Nephron progenitor cell (in vitro differentiated cells): ENCODE results near the gene ARFIP2.
"Not testable (repeated sequence)": the region's sequence is repeated elsewhere in the genome, so short reads cannot be mapped to it uniquely, and the experiment has no call there.

Experiments
- DNase-seq: peaks from one replicate; pipeline ENCODE4 v3.0.0; 2021
- H3K27ac Mint-ChIP-seq: 2 replicates; pipeline ENCODE4 v1.8.0; 2021; ENCODE audit warnings: mild to moderate bottlenecking, moderate library complexity, mixed read lengths
- H3K27me3 Mint-ChIP-seq: 2 replicates; pipeline ENCODE4 v1.8.0; 2021; ENCODE audit warnings: mild to moderate bottlenecking, low read depth, mixed read lengths; ENCODE audit not compliant: poor library complexity
- H3K36me3 Mint-ChIP-seq: 2 replicates; pipeline ENCODE4 v1.8.0; 2021; ENCODE audit warnings: low read depth, mixed read lengths
- H3K4me1 Mint-ChIP-seq: 2 replicates; pipeline ENCODE4 v1.8.0; 2021; ENCODE audit warnings: mixed read lengths
- H3K4me3 Mint-ChIP-seq: 2 replicates; pipeline ENCODE4 v1.8.0; 2021; ENCODE audit warnings: mild to moderate bottlenecking, moderate library complexity, mixed read lengths
- H3K9me3 Mint-ChIP-seq: 2 replicates; pipeline ENCODE4 v1.8.0; 2021; ENCODE audit warnings: mild to moderate bottlenecking, moderate library complexity, mixed read lengths
- CTCF ChIP-seq: fragments of 200-600 bp; sonication (generic); IDR thresholded peaks from 2 replicates; pipeline ENCODE4 v1.5.0; 2021; ENCODE audit warnings: antibody characterized with exemption

The ARFIP2 gene

DNA sequence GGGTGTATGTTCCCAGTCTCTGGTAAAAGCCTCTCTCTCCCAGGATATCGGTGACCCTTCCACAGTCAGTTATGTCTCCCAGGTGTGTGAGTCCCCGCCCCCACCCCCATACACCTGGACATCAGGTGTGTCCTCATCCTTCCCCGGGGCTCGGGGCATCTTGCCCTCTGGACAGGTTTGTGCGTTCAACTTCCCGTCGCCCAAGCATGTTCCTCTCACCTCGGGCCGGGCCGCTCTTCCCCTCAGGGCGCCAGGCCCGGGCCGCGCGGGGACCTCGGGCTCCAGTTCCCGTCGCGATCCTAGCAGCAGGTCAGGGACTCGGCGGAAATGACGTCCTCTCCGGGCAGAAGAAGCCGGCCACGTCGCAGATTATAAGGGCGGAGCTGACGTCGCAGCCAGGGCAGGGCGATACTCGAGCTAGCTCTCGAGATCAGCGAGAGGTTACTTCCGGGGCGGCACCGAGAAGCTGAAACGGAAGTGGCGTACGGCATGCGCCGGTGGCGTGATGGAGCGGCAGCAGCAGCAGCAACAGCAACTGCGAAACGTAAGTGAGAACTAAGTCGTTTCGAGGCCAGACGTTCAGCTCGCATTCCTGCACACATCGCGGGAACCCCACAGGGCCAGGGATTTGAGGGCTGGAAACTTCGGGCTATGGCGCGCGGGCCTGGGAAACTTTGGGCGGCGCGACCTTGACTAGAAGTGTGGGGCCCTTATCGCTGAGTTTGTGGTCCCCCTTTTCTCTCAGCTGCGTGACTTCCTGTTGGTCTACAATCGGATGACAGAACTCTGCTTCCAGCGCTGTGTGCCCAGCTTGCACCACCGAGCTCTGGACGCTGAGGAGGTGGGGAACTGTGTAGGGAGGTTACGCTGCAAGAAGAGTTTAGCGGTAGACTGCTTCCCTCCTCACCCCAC, at the start of gene ARFIP2, which contains the start of gene TIMM10B:
Gene ARFIP2, minus strand, starts transcription at position 320 of the 912 bp plus-strand sequence. CDS start 910 bp downstream, outside the sequence.
Gene TIMM10B, plus strand, starts transcription at position 490 of the 912 bp plus-strand sequence. Its CDS starts 16 bp downstream, at position 506.
- Mint-ChIP-seq H3K4me1 (peaks cover 40% of the 10 kb centered on the region), H3K4me3 (peak within 1 kb of the TSS; percentile 96), H3K27me3 (no peaks in the 10 kb centered on the region), H3K9me3 (no peaks in the 10 kb centered on the region), H3K27ac (peak within 1 kb of the TSS; percentile 98), H3K36me3 (peaks cover 34% of the 10 kb centered on the region)
- no peak for TF ChIP-seq CTCF
- peak; percentile 97 for DNase-seq

DNA sequence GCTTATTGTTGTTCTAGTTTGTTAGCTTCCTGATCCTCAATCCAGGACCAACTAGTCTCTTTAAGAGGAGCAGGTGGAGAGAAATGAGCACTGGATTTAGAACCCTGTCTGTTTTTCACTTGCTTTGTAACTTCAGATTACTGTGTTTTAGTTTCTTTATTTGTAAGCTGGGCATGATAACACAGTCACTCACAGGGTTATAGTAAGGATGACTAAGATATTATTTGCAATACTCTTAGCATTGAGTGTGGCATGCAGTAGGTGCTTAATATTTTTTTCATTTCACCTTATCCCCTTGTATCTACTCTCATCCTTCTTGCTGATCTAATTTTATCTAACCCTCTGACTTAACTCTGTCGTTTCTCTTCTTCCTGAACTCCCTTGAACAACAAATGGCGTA, 49.7 kb upstream of the ARFIP2 start:
- Mint-ChIP-seq H3K27ac (no peak overlapping the region), H3K27me3 (no peaks in the 10 kb centered on the region), H3K36me3 (no peaks in the 10 kb centered on the region), H3K4me3 (no peak overlapping the region), H3K9me3 (no peaks in the 10 kb centered on the region), H3K4me1 (no peaks in the 10 kb centered on the region)
- TF ChIP-seq CTCF: no peak
- no peak for DNase-seq

GRCh38 chr11:6529266-6529665, 48.1 kb upstream of the ARFIP2 start:
- DNase-seq: no peak
- H3K4me3 Mint-ChIP-seq: no peak overlapping the region
- H3K4me1 Mint-ChIP-seq: no peaks in the 10 kb centered on the region
- no peak overlapping the region for H3K27ac Mint-ChIP-seq
- no peaks in the 10 kb centered on the region for H3K27me3 Mint-ChIP-seq
- H3K9me3 Mint-ChIP-seq: no peaks in the 10 kb centered on the region
- H3K36me3 Mint-ChIP-seq: no peaks in the 10 kb centered on the region
- TF ChIP-seq CTCF: no peak

- no peaks in the 10 kb centered on the region for H3K4me1 Mint-ChIP-seq
- peaks cover 9% of the 10 kb centered on the region for H3K36me3 Mint-ChIP-seq
- H3K27me3 Mint-ChIP-seq: peaks cover 2% of the 10 kb centered on the region
- TF ChIP-seq CTCF: no peak
- no peak overlapping the region for H3K27ac Mint-ChIP-seq
- no peak for DNase-seq
- H3K9me3 Mint-ChIP-seq: no peaks in the 10 kb centered on the region
- no peak overlapping the region for H3K4me3 Mint-ChIP-seq
These were observed 45.4 kb upstream of the ARFIP2 start for GRCh38 chr11:6526411-6527135.

DNA sequence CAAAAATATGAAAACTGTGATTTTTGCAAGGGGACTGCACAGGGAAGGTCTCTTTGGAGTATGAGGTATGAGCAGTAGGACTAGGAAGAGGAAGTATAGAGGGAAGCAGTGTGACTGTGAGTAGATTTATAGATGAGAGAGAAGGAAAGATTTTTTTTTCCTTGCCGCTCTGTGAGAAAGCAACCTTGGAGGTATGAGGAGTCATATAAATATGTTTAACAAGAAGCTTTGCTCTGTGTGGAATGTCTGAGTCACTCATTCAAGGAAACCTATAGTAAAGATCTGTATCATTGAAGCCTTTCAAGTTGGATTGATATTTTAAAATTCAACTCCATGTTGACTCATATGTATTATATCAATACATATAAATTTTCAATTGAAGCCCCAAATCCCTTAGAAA, 42.1 kb upstream of the ARFIP2 start:
- Mint-ChIP-seq H3K36me3 (peaks cover 34% of the 10 kb centered on the region), H3K27me3 (peaks cover 2% of the 10 kb centered on the region), H3K4me3 (no peak overlapping the region), H3K27ac (no peak overlapping the region), H3K9me3 (no peaks in the 10 kb centered on the region), H3K4me1 (no peaks in the 10 kb centered on the region)
- DNase-seq: no peak
- TF ChIP-seq CTCF: no peak

DNA sequence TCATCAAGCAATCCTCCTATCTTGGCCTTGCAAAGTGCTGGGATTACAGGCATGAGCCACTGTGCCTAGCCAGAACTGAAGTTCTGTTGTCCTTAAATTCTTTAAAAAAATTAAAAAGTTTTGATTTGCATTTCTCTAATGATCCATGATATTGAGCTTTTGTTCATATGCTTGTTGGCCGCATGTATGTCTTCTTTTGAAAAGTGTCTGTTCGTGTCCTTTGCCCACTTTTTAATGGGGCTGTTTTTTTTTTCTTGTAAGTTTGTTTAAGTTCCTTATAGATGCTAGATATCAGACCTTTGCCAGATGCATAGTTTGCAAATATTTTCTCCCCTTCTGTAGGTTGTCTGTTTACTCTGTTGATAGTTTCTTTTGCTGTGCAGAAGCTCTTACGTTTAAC, 40.8 kb upstream of the ARFIP2 start:
- not testable (repeated sequence) for H3K9me3 Mint-ChIP-seq, H3K4me3 Mint-ChIP-seq, DNase-seq, H3K27ac Mint-ChIP-seq, H3K4me1 Mint-ChIP-seq, H3K27me3 Mint-ChIP-seq
- peaks cover 47% of the 10 kb centered on the region for H3K36me3 Mint-ChIP-seq
